ENCODE results near the gene SERPINB1. TPM values are rescaled to one million over a fixed set of nuclear protein-coding genes. Genes with fewer than 3 reads are reported as not detected.

SERPINB1 gene
- total RNA-seq, 1 donor from 2014 or later = 7.2 TPM

DNA sequence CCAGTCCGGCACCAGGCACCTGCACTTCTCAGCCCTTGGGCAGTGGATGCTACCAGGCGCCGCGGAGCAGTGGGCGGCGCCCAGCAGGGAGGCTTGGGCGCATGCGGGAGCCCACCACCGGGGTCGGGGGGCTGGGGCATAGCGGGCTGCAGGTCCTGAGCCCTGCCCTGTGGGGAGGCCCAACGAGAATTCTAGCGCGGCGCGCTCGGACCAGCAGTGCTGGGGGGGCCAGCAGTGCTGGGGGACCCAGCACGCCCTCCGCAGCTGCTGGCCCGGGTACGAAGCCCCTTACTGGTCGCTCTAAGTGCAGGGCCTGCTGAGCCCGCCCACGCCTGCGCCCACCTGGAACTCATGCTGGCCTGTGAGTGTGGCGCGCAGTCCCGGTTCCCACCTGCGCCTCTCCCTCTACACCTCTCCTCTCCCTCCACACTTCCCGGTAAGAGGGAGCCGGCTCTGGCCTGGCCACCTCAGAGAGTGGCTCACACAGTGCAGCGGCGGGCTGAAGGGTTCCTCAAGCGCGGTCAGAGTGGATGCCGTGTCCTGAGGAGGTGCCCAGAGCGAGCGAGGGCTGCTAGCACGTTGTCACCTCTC, 28.5 kb upstream of the SERPINB1 start:
- H3K36me3 Mint-ChIP-seq (ENCODE audit: low read depth) = no peaks in the 10 kb centered on the region
- peaks cover 33% of the 10 kb centered on the region for H3K27me3 Mint-ChIP-seq (ENCODE audit: low read depth)
- H3K4me1 Mint-ChIP-seq = peaks cover 7% of the 10 kb centered on the region
- H3K9me3 Mint-ChIP-seq = peaks cover 3% of the 10 kb centered on the region
- TF ChIP-seq CTCF (conservative IDR thresholded peaks at IDR 0.05) = no peak
- no peak overlapping the region for H3K4me3 Mint-ChIP-seq
- no peak overlapping the region for H3K27ac Mint-ChIP-seq (ENCODE audit: unreplicated experiment)
- DNase-seq (ENCODE audit: low read depth, low spot score) = no peak

- DNase-seq (ENCODE audit: low read depth, low spot score) = no peak
- H3K4me3 Mint-ChIP-seq = no peak overlapping the region
- TF ChIP-seq CTCF (conservative IDR thresholded peaks at IDR 0.05) = no peak
- no peaks in the 10 kb centered on the region for H3K36me3 Mint-ChIP-seq (ENCODE audit: low read depth)
- peaks cover 25% of the 10 kb centered on the region for H3K27me3 Mint-ChIP-seq (ENCODE audit: low read depth)
- H3K4me1 Mint-ChIP-seq = peaks cover 16% of the 10 kb centered on the region
- H3K9me3 Mint-ChIP-seq = peaks cover 3% of the 10 kb centered on the region
- no peak overlapping the region for H3K27ac Mint-ChIP-seq (ENCODE audit: unreplicated experiment)
Measured at GRCh38 chr6:2868637-2869036, 27.0 kb upstream of the SERPINB1 start.

DNA sequence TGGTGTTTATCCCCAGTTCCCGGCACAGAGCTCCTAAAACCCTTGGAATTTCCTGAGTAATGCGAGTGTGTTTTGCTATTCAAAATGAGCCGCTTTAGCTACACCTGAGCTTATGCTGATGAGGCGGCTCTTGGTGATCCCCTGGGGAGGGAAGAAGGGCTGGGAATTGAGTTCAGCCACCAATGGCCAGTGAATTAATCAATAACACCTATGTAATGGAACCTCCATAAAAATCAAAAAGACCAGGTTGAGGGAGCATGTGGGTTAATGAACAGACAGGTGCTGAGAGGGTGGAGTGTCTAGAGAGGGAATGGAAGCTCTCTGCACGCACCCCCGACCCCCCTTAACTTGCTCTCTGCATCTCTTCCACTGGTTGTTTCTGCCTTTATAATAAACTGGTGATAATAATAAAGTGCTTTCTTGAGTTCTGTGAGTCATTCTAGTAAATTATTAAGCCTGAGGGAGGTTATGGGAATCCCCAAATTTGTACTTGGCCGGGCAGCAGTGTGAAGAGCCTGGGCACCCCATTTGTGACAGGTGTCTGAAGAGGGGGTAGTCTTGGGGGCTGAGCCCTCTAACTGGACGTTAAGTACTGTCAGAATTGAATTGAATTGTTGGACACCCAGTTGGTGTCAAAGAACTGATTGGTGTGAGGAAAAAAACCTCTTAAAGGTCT, 24.6 kb upstream of the SERPINB1 start:
- H3K9me3 Mint-ChIP-seq = peaks cover 3% of the 10 kb centered on the region
- no peak overlapping the region for H3K27ac Mint-ChIP-seq (ENCODE audit: unreplicated experiment)
- H3K27me3 Mint-ChIP-seq (ENCODE audit: low read depth) = peaks cover 12% of the 10 kb centered on the region
- peaks cover 24% of the 10 kb centered on the region for H3K4me1 Mint-ChIP-seq
- TF ChIP-seq CTCF (conservative IDR thresholded peaks at IDR 0.05) = no peak
- H3K36me3 Mint-ChIP-seq (ENCODE audit: low read depth) = peaks cover under 1% of the 10 kb centered on the region
- H3K4me3 Mint-ChIP-seq = peak overlapping the region; percentile 37
- no peak for DNase-seq (ENCODE audit: low read depth, low spot score)

GRCh38 chr6:2865694-2866151, 24.1 kb upstream of the SERPINB1 start:
- Mint-ChIP-seq H3K9me3 (peaks cover 5% of the 10 kb centered on the region), H3K4me3 (peak overlapping the region; percentile 45), H3K27ac (ENCODE audit: unreplicated experiment) (no peak overlapping the region), H3K36me3 (ENCODE audit: low read depth) (peaks cover 3% of the 10 kb centered on the region), H3K4me1 (peaks cover 24% of the 10 kb centered on the region), H3K27me3 (ENCODE audit: low read depth) (peaks cover 12% of the 10 kb centered on the region)
- TF ChIP-seq CTCF (conservative IDR thresholded peaks at IDR 0.05) = no peak
- no peak for DNase-seq (ENCODE audit: low read depth, low spot score)

DNA sequence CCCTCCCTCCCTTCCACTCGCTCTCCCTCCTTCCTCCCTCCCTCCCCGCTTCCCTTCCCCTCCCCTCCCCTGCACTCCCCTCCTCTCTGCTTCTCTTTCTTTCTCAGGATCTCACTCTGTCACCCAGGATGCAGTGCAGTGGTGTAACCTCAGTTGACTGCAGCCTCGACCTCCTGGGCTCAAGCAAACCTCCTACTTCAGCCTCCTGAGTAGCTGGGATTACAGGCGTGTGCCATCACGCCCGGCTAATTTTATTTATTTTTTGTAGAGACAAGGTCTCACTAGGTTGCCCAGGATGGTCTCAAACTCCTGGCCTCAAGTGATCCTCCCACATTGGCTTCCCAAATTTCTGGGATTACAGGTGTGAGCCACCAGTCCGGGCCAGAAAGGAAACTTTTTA, 23.6 kb upstream of the SERPINB1 start:
- H3K4me1 Mint-ChIP-seq = peaks cover 24% of the 10 kb centered on the region
- no peak for DNase-seq (ENCODE audit: low read depth, low spot score)
- peaks cover 12% of the 10 kb centered on the region for H3K27me3 Mint-ChIP-seq (ENCODE audit: low read depth)
- peaks cover 5% of the 10 kb centered on the region for H3K9me3 Mint-ChIP-seq
- TF ChIP-seq CTCF (conservative IDR thresholded peaks at IDR 0.05) = no peak
- peaks cover 3% of the 10 kb centered on the region for H3K36me3 Mint-ChIP-seq (ENCODE audit: low read depth)
- no peak overlapping the region for H3K27ac Mint-ChIP-seq (ENCODE audit: unreplicated experiment)
- H3K4me3 Mint-ChIP-seq = no peak overlapping the region

All from neural crest cell (in vitro differentiated cells).